Measurements from ENCODE around the gene ARHGAP6.

GRCh38 chrX:11398139-11398538 lies 267.6 kb downstream of the ARHGAP6 start:
- TF ChIP-seq CTCF (conservative IDR thresholded peaks at IDR 0.05; ENCODE audit: low read depth in 2 of 2) (no peak), EZH2phosphoT487 (IDR thresholded peaks at IDR 0.05; ENCODE audit: unreplicated experiment) (no peak), POLR2AphosphoS5 (IDR thresholded peaks at IDR 0.05; ENCODE audit: low read depth) (no peak), REST (IDR thresholded peaks at IDR 0.05; ENCODE audit: unreplicated experiment) (no peak), JUNB (IDR thresholded peaks at IDR 0.05; ENCODE audit: unreplicated experiment) (no peak), EZH2 (IDR thresholded peaks at IDR 0.05; ENCODE audit: low read depth, unreplicated experiment) (no peak), ZNF114 (CRISPR knock-in tag; IDR thresholded peaks at IDR 0.05) (no peak), CREB1 (CRISPR knock-in tag; IDR thresholded peaks at IDR 0.05; ENCODE audit: low read depth) (no peak), STAT1 (IDR thresholded peaks at IDR 0.05; ENCODE audit: unreplicated experiment) (no peak)
